ENCODE results near the gene C19orf12.

- TF ChIP-seq RAD21 (CRISPR knock-in tag; IDR thresholded peaks at IDR 0.05) (no peak), SP1 (IDR thresholded peaks at IDR 0.05) (no peak), SP1 (CRISPR knock-in tag; IDR thresholded peaks at IDR 0.05) (no peak), FOXJ3 (CRISPR knock-in tag; IDR thresholded peaks at IDR 0.05; ENCODE audit: borderline replicate concordance) (no peak), EZH2 (conservative IDR thresholded peaks at IDR 0.05; ENCODE audit: low read depth, low read length) (no peak), SRF (IDR thresholded peaks at IDR 0.05; ENCODE audit: low read depth, low read length) (no peak)
These were observed 34.1 kb downstream of the C19orf12 start for GRCh38 chr19:29680937-29681336.
